Measurements from ENCODE around the gene B4GALT6.

DNA sequence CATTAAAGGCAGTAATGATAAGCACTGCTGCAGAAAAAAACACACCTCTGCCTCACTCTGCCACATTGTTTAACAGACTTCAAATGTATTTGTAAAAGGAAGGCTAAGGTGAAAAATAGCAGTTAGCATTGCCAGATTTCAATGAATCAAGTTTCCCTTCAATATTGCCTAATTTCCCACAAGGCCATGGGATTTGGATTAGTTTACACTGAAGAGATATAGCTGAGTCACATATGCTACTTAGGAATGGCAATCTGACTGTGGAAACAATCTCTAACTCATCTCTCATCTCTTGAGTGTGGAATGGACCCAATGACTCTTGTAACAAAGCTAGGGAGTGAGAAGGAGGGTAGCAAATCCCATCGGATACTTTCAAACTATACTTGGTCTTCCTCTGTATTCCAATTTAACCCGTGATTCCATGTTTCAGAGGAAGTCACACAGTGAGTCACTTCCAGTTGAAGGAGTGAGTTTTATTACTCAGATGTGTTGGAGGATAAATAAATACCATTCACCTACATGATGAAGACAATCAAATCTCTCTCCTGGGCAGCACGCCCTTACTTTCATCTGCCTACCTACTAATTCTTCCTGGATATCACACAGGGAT is 5.1 kb downstream of the B4GALT6 start:
- TF ChIP-seq POLR2AphosphoS2 (IDR thresholded peaks at IDR 0.05; ENCODE audit: low read depth, low read length) (no peak), SMARCA5 (IDR thresholded peaks at IDR 0.05) (no peak), EZH2 (IDR thresholded peaks at IDR 0.05; ENCODE audit: borderline replicate concordance, control insufficient read depth, low read depth, low read length) (no peak), ZNF274 (IDR thresholded peaks at IDR 0.05; ENCODE audit: insufficient read depth, insufficient read length) (no peak), GATAD2B (conservative IDR thresholded peaks at IDR 0.05; ENCODE audit: low read depth) (no peak), FOS (IDR thresholded peaks at IDR 0.05; ENCODE audit: borderline replicate concordance, extremely low read depth, insufficient read length) (no peak), CTCF (IDR thresholded peaks at IDR 0.05 in 2 of 3, conservative IDR thresholded peaks at IDR 0.05 in 1 of 3; ENCODE audit: control insufficient read depth in 2 of 3, extremely low read depth in 1 of 3, insufficient read depth in 1 of 3, low read depth in 3 of 3, low read length in 3 of 3) (no peak), SRF (IDR thresholded peaks at IDR 0.05; ENCODE audit: low read depth in 2 of 2, low read length in 2 of 2) (no peak), JUND (IDR thresholded peaks at IDR 0.05; ENCODE audit: low read depth, low read length) (no peak)
- TF ChIP-seq, protein P1, sequence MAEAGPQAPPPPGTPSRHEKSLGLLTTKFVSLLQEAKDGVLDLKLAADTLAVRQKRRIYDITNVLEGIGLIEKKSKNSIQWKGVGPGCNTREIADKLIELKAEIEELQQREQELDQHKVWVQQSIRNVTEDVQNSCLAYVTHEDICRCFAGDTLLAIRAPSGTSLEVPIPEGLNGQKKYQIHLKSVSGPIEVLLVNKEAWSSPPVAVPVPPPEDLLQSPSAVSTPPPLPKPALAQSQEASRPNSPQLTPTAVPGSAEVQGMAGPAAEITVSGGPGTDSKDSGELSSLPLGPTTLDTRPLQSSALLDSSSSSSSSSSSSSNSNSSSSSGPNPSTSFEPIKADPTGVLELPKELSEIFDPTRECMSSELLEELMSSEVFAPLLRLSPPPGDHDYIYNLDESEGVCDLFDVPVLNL (IDR thresholded peaks at IDR 0.05; ENCODE audit: low read depth, low read length): no peak
- TF ChIP-seq, protein P2, sequence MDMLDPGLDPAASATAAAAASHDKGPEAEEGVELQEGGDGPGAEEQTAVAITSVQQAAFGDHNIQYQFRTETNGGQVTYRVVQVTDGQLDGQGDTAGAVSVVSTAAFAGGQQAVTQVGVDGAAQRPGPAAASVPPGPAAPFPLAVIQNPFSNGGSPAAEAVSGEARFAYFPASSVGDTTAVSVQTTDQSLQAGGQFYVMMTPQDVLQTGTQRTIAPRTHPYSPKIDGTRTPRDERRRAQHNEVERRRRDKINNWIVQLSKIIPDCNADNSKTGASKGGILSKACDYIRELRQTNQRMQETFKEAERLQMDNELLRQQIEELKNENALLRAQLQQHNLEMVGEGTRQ (IDR thresholded peaks at IDR 0.05; ENCODE audit: borderline replicate concordance, low read depth, low read length): no peak
